Pancreas (tissue), 10 donors: ENCODE measurements around the gene MLEC. TPM values are rescaled to one million over a fixed set of nuclear protein-coding genes. Genes with fewer than 3 reads are reported as not detected.

Experiments
- ATAC-seq, 4 donors: fragments of 200-7000 bp; cut with Tn5 transposase; one replicate each; pipeline versions ENCODE4 v1.8.0 to v1.9.1; 2020; ENCODE audit warnings: mild to moderate bottlenecking in 4 of 4, moderate library complexity in 4 of 4
- DNase-seq, 6 donors: peaks; one replicate each; pipeline ENCODE4 v3.0.0-alpha.2; 2020
- FAIRE-seq: peaks from 2 replicates; lab custom pipeline; 2012; peaks lifted over from hg19 to GRCh38; lab: Jason Lieb, UNC
- H3K27ac ChIP-seq, 4 donors: fragments of 200-600 bp; sonication (generic); 1 replicate in 3 of 4; 2 replicates in 1 of 4; pipeline versions ENCODE4 v1.5.0 to v1.8.0; 2020
- H3K27me3 ChIP-seq, 4 donors: fragments of 200-600 bp; one replicate each; pipeline ENCODE4 v1.8.0; 2021
- H3K36me3 ChIP-seq, 3 donors: fragments of 200-600 bp; sonication (generic) in 1 of 3; one replicate each; pipeline versions ENCODE4 v1.5.0 to v1.8.0; 2020 to 2021
- H3K4me1 ChIP-seq, 3 donors: fragments of 200-600 bp; one replicate each; pipeline ENCODE4 v1.8.0; 2021
- H3K4me3 ChIP-seq, 4 donors: fragments of 200-600 bp; sonication (generic) in 2 of 4; one replicate each; pipeline versions ENCODE4 v1.5.0 to v1.8.0; 2020 to 2021
- H3K9me3 ChIP-seq, 4 donors: fragments of 200-600 bp; one replicate each; pipeline ENCODE4 v1.8.0; 2021
- CTCF ChIP-seq, 4 donors: fragments of 200-600 bp; sonication (generic) in 3 of 4; IDR thresholded peaks; one replicate each; pipeline versions ENCODE4 v1.5.0 to v1.8.0; 2021; ENCODE audit warnings: antibody characterized with exemption in 4 of 4
- WGBS, 2 donors: extraction: QIAGEN DNeasy Blood & Tissue Kit; methylation state at CpG; one replicate each; pipeline ENCODE4 v1.1.7; 2013; 5-methylcytosine and 5-hydroxymethylcytosine counted together
- intact Hi-C, 3 donors: fragments of 100-400 bp; cut with DNase I; formaldehyde crosslinking; loops; one replicate each; pipeline versions ENCODE4 v1.11.1 to v1.14.2; 2022
- polyA plus RNA-seq, 2 donors: library from polyadenylated mRNA; stranded (reverse); fragments of 200-250 nt; gene quantifications; one replicate each; pipeline ENCODE4 v1.2.3, GENCODE V29; 2013
- total RNA-seq, 6 donors: library from RNA; stranded (reverse); fragmentation: NEBNext Ultra II Directional in 4 of 6; extraction: Animal tissue kit (Norgen Biotek cat#: 25700) in 4 of 6; gene quantifications; one replicate each; pipeline versions ENCODE4 v1.2.1 to v1.2.4, GENCODE V29; 2021 to 2023
- donor health status: healthy with polysubstance abuse.
- donor health status: DM: no; HTN: no; CAD: no; lungs with moderate emphysema.
- donor health status: DM: no; HTN: no; CAD: no.
- donor health status: control.
- donor health status: control.
- donor health status: Bipolar disorder and iron deficiency.
- donor health status: DM: yes; HTN: yes; CAD: no.
- donor health status: DM: no; HTN: no; CAD: no.
- donor health status: DM: no; HTN: no; CAD: no.
- donor health status: DM: yes; HTN: yes; CAD: no.

Gene MLEC
- total and polyA plus RNA-seq, 8 donors = 25.8 to 124 (median 91.5) TPM

DNA sequence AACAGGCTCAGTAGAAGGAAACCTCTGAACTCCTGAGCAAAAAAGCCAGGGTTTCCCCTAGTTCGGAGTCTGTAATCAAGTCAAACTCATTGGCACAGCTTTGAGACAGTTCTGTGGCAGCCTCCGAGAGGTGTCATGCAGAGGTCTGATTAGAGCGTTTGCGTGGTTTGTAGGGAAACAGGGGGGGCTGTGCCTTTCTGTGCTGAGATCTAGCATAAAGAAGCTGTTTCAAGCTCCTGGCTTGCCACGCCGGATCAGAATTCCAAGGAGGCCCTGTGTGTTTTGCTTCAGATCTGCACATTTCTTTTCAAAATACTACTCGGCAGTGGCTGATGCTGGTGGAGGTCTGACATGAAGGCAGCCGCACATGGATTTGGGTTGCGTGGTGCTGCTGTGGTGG lies 44.8 kb upstream of the MLEC start:
- no peak for TF ChIP-seq CTCF (IDR thresholded peaks at IDR 0.05)
- no peaks in the 10 kb centered on the region for H3K36me3 ChIP-seq
- H3K27me3 ChIP-seq = peaks cover 0 to 11% (median 0%) of the 10 kb centered on the region in 4 donors
- H3K27ac ChIP-seq = no peak overlapping the region
- H3K4me3 ChIP-seq = no peak overlapping the region
- WGBS, 2 donors = 68 to 70% methylated on average over 9 of the region's 9 CpGs
- DNase-seq (no peak), ATAC-seq (no peak), FAIRE-seq (no peak)
- intact Hi-C loops = loop anchor here in 1 of 3 donors (10.0 kb wide), 2 partner anchors 57 to 73 kb away; partner anchors contain the start of genes POP5 and UNC119B
- H3K9me3 ChIP-seq = no peaks in the 10 kb centered on the region
- H3K4me1 ChIP-seq = peaks cover 0 to 5% (median 4%) of the 10 kb centered on the region in 3 donors

DNA sequence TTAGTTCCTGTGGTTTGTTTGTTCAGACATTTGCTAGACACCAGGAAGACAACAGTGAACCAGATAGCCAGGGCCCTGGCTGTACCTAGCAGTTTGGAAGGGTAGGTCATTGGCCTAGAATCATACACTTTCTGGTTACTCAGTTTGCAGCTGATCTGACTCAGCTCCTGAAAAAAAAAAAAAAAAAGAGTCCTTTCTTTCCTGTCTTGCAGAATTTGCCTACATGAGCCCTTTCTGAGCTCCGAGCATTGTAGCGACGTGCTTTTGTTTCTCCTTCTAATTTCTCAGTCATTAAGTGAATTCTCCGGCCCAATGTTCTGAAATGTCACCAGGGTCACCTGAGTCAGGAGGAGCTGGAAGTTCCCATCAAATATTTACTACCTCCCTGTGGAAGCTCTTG lies 44.1 kb upstream of the MLEC start:
- H3K27ac ChIP-seq = no peak overlapping the region
- no peaks in the 10 kb centered on the region for H3K36me3 ChIP-seq
- intact Hi-C loops = loop anchor here in 1 of 3 donors (10.0 kb wide), 2 partner anchors 58 to 72 kb away; partner anchors contain the start of genes POP5 and UNC119B
- no peak for TF ChIP-seq CTCF (IDR thresholded peaks at IDR 0.05)
- DNase-seq (no peak), ATAC-seq (no peak), FAIRE-seq (no peak)
- peaks cover 0 to 11% (median 0%) of the 10 kb centered on the region in 4 donors for H3K27me3 ChIP-seq
- peaks cover 0 to 5% (median 4%) of the 10 kb centered on the region in 3 donors for H3K4me1 ChIP-seq
- H3K9me3 ChIP-seq = no peaks in the 10 kb centered on the region
- WGBS, 2 donors = 74 to 82% methylated on average over 4 of the region's 4 CpGs
- H3K4me3 ChIP-seq = no peak overlapping the region

- FAIRE-seq (no peak), DNase-seq (no peak), ATAC-seq (no peak)
- 50 to 67% methylated on average over 4 of the region's 4 CpGs for WGBS, 2 donors
- Histone ChIP-seq H3K4me1 (peaks cover 0 to 5% (median 4%) of the 10 kb centered on the region in 3 donors), H3K36me3 (no peaks in the 10 kb centered on the region), H3K27me3 (peaks cover 0 to 11% (median 0%) of the 10 kb centered on the region in 4 donors), H3K9me3 (no peaks in the 10 kb centered on the region), H3K27ac (no peak overlapping the region), H3K4me3 (no peak overlapping the region)
- intact Hi-C loops = loop anchor here in 1 of 3 donors (10.0 kb wide), 2 partner anchors 59 to 71 kb away; partner anchors contain the start of genes POP5 and UNC119B
- TF ChIP-seq CTCF (IDR thresholded peaks at IDR 0.05) = no peak
Measured at GRCh38 chr12:120643574-120643973, 43.4 kb upstream of the MLEC start.

DNA sequence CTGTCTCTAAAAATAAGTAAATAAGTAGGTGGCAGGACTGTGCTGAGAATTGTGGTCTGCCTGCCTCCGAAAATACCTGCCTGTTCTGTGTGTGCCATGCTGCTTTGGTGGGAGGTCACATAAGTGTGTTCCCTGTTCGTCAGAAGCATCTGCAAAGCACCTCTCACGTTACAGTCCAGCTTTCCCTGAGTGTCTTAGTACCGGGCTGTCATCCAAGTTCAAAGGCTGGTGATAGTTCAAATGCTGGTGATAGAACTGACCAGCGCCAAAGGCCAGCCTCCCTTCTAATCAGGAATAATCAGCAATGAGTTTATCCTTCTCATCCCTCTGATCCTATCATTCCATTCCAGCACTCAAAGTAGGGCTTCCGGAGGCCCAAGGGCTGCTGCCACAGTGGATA lies 40.9 kb upstream of the MLEC start:
- Histone ChIP-seq H3K27ac (no peak overlapping the region), H3K9me3 (no peaks in the 10 kb centered on the region), H3K36me3 (no peaks in the 10 kb centered on the region), H3K4me3 (no peak overlapping the region), H3K27me3 (peaks cover 0 to 11% (median 0%) of the 10 kb centered on the region in 4 donors), H3K4me1 (peaks cover 0 to 5% (median 4%) of the 10 kb centered on the region in 3 donors)
- ATAC-seq = no peak
- FAIRE-seq = no peak
- intact Hi-C loops = loop anchor here in 2 of 3 donors (5.0 to 10.0 kb wide), 3 partner anchors 61 to 69 kb away; partner anchors contain the start of genes UNC119B (in 2 of the 2) and POP5 (in 1 of the 2)
- TF ChIP-seq CTCF (IDR thresholded peaks at IDR 0.05) = no peak
- DNase-seq = no peak
- 48 to 53% methylated on average over 6 of the region's 6 CpGs for WGBS, 2 donors

DNA sequence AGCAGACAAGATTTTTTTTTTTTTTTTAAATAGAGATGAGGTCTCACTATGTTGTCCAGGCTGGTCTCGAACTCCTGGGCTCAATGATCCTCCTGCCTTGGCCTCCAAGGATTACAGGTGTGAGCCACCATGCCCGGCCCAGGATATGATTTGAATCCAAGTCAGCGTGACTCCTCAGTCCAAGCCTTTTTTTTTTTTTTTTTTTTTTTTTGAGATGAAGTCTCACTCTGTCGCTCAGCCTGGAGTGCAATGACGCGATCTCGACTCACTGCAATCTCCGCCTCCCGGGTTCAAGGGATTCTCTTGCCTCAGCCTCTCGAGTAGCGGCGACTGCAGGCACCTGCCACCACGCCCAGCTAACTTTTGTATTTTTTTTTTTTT lies 39.6 kb upstream of the MLEC start:
- TF ChIP-seq CTCF (IDR thresholded peaks at IDR 0.05) = no peak

More for the DNA sequence above, 39.6 kb upstream of the MLEC start:
- H3K4me1 ChIP-seq = no peaks in the 10 kb centered on the region
- intact Hi-C loops = loop anchor here in 2 of 3 donors (5.0 to 10.0 kb wide), 3 partner anchors 63 to 67 kb away; partner anchors contain the start of genes UNC119B (in 2 of the 2) and POP5 (in 1 of the 2)
- FAIRE-seq = no peak
- ATAC-seq = no peak
- H3K36me3 ChIP-seq = no peaks in the 10 kb centered on the region
- no peak overlapping the region for H3K4me3 ChIP-seq
- no peak overlapping the region for H3K27ac ChIP-seq
- H3K9me3 ChIP-seq = no peaks in the 10 kb centered on the region
- peaks cover 0 to 11% (median 0%) of the 10 kb centered on the region in 4 donors for H3K27me3 ChIP-seq
- no peak for DNase-seq
- 76 to 81% methylated on average over 12 to 13 of the region's 13 CpGs for WGBS, 2 donors
